K562 (cell line): ENCODE data around the gene ANTKMT. TPM values are rescaled to one million over a fixed set of nuclear protein-coding genes. Genes with fewer than 3 reads are reported as not detected.

Experiments used
- BCOR ChIP-seq: fragments of 450-650 bp; IDR thresholded peaks from 2 replicates; pipeline ENCODE4 v1.6.1; 2016
- E2F3 ChIP-seq: fragments of 250-450 bp; sonication (Bioruptor Pico); IDR thresholded peaks from 2 replicates; pipeline ENCODE4 v1.4.0; 2020; ENCODE audit warnings: mild to moderate bottlenecking
- FOXJ2 ChIP-seq: fragments of 200-800 bp; sonication (Bioruptor generic); IDR thresholded peaks from 2 replicates; pipeline ENCODE4 v1.6.1; 2016; ENCODE audit warnings: missing genetic modification characterization, missing compliant biosample characterization
- L3MBTL2 ChIP-seq: fragments of 450-650 bp; IDR thresholded peaks from 2 replicates; pipeline ENCODE4 v1.6.1; 2016; ENCODE audit warnings: mild to moderate bottlenecking, moderate library complexity
- POLR3A ChIP-seq: IDR thresholded peaks from 2 replicates; pipeline ENCODE4 v1.6.1; 2011; ENCODE audit warnings: borderline replicate concordance, mild to moderate bottlenecking, moderate library complexity; ENCODE audit not compliant: insufficient read length, insufficient read depth; ENCODE audit errors: extremely low read depth
- PRPF4 ChIP-seq: fragments of 200-400 bp; formaldehyde crosslinking; IDR thresholded peaks from one replicate; pipeline ENCODE4 v1.6.1; 2017; ENCODE audit warnings: low read length, low read depth, mild to moderate bottlenecking; ENCODE audit not compliant: insufficient read depth, poor library complexity, severe bottlenecking
- SIN3B ChIP-seq: fragments of 450-650 bp; IDR thresholded peaks from 2 replicates; pipeline ENCODE4 v1.6.1; 2017; ENCODE audit warnings: low read depth, mild to moderate bottlenecking, moderate library complexity
- SREBF2 ChIP-seq: sonication (generic); formaldehyde crosslinking; IDR thresholded peaks from 2 replicates; pipeline ENCODE4 v1.4.0; 2020; ENCODE audit warnings: mild to moderate bottlenecking, missing genetic modification reagents
- TAL1 ChIP-seq: fragments of 450-650 bp; IDR thresholded peaks from 2 replicates; pipeline ENCODE4 v1.6.1; 2016; ENCODE audit warnings: mild to moderate bottlenecking
- TEAD1 ChIP-seq, 2 experiments: fragments of 450-650 bp in 1 of 2; sonication (generic) in 1 of 2; formaldehyde crosslinking; IDR thresholded peaks; 2 replicates each; pipeline versions ENCODE4 v1.4.0 to v1.8.0; 2020 to 2022; ENCODE audit warnings: mild to moderate bottlenecking in 2 of 2, missing genetic modification reagents in 1 of 2
- ZNF124 ChIP-seq: sonication (generic); formaldehyde crosslinking; IDR thresholded peaks from 2 replicates; pipeline ENCODE4 v1.8.1; 2022; ENCODE audit warnings: missing genetic modification reagents
- polyA plus RNA-seq, 8 experiments: library from polyadenylated mRNA; depleted of rRNA in 4 of 8; stranded (reverse) in 5 of 8; unstranded in 3 of 8; fragments of >200 nt; fragmentation: Nextera tagmentation in 2 of 8; fragmentation: Illumina TruSeq in 1 of 8; extraction: Ambion mirVana in 2 of 8; extraction: Trizol in 1 of 8; gene quantifications; 2 replicates each; pipeline versions ENCODE4 v1.2.1 to v1.2.3, GENCODE V29; 2011 to 2014; ENCODE audit warnings: inconsistent platforms in 1 of 8, missing spikeins in 1 of 8
- total RNA-seq, 7 experiments: library from RNA; depleted of rRNA in 6 of 7; stranded (reverse); fragments of >200 nt in 6 of 7; fragmentation: Illumina TruSeq in 2 of 7; extraction: Trizol in 2 of 7; gene quantifications; 2 replicates each; pipeline versions ENCODE4 v1.2.1 to v1.2.3, GENCODE V29; 2011 to 2021; ENCODE audit warnings: low replicate concordance in 1 of 7
- TF ChIP-seq, protein P1 (sequence below), 3 experiments: fragments of 200-800 bp in 1 of 3; fragments of 250-450 bp in 1 of 3; fragments of 450-650 bp in 1 of 3; sonication (Bioruptor Pico) in 1 of 3; sonication (Bioruptor generic) in 1 of 3; formaldehyde crosslinking in 1 of 3; IDR thresholded peaks; 2 replicates each; pipeline versions ENCODE4 v1.6.1 to v1.8.0; 2016 to 2022; ENCODE audit warnings: mild to moderate bottlenecking in 2 of 3, missing genetic modification characterization in 2 of 3, missing compliant biosample characterization in 1 of 3, moderate library complexity in 1 of 3
- TF ChIP-seq, protein P2 (sequence below), 2 experiments: IDR thresholded peaks; 2 replicates each; pipeline ENCODE4 v1.6.1; 2012; ENCODE audit warnings: improper control_type of control experiment in 2 of 2, low read depth in 2 of 2, low read length in 2 of 2, borderline replicate concordance in 1 of 2
- TF ChIP-seq, protein P3 (sequence below): fragments of 450-650 bp; IDR thresholded peaks from 2 replicates; pipeline ENCODE4 v1.6.1; 2016; ENCODE audit warnings: low read depth, mild to moderate bottlenecking, moderate library complexity
- TF ChIP-seq, protein P4 (sequence below): fragments of 250-450 bp; sonication (Bioruptor Pico); IDR thresholded peaks from 2 replicates; pipeline ENCODE4 v1.5.0; 2021; ENCODE audit warnings: mild to moderate bottlenecking, borderline replicate concordance
- TF ChIP-seq, protein P5 (sequence below): sonication (generic); IDR thresholded peaks from 2 replicates; pipeline ENCODE4 v1.6.1; 2016

Gene ANTKMT
- total and polyA plus RNA-seq, 9 of the 15 experiments (the other 6 are each of a cell fraction or from before 2014, with no cell fraction given) = 0.58 to 217 (median 19.1) TPM

DNA sequence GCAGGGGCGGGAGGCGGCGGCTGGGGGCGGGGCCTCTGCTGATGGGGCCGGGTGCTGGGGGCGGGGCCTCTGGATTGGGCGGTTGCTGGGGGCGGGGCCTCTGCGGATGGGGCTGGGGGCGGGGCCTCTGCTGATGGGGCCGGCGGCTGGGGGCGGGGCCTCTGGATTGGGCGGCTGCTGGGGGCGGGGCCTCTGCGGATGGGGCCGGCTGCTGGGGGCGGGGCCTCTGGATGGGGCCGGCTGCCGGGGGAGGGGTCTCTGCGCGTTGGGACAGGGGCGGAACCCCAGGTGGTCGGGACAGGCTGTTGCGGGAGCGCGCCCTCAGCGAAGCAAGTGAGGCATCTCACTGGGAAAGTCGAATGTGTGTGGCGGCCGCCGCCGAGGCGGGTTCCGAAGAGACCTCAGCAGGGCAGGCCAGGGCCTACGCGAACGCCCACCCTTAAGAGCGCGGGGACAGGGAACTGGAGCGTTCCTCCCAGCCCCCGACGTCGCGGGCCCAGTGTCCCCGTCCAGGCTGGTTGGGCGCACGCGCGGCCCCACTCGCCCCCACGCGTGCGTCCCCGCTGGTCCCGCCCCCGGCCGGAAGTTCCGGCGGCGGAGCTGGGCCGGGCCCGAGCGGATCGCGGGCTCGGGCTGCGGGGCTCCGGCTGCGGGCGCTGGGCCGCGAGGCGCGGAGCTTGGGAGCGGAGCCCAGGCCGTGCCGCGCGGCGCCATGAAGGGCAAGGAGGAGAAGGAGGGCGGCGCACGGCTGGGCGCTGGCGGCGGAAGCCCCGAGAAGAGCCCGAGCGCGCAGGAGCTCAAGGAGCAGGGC, 40.9 kb upstream of the ANTKMT start, which contains the start of gene STUB1 (continued):
- TF ChIP-seq, protein P1, sequence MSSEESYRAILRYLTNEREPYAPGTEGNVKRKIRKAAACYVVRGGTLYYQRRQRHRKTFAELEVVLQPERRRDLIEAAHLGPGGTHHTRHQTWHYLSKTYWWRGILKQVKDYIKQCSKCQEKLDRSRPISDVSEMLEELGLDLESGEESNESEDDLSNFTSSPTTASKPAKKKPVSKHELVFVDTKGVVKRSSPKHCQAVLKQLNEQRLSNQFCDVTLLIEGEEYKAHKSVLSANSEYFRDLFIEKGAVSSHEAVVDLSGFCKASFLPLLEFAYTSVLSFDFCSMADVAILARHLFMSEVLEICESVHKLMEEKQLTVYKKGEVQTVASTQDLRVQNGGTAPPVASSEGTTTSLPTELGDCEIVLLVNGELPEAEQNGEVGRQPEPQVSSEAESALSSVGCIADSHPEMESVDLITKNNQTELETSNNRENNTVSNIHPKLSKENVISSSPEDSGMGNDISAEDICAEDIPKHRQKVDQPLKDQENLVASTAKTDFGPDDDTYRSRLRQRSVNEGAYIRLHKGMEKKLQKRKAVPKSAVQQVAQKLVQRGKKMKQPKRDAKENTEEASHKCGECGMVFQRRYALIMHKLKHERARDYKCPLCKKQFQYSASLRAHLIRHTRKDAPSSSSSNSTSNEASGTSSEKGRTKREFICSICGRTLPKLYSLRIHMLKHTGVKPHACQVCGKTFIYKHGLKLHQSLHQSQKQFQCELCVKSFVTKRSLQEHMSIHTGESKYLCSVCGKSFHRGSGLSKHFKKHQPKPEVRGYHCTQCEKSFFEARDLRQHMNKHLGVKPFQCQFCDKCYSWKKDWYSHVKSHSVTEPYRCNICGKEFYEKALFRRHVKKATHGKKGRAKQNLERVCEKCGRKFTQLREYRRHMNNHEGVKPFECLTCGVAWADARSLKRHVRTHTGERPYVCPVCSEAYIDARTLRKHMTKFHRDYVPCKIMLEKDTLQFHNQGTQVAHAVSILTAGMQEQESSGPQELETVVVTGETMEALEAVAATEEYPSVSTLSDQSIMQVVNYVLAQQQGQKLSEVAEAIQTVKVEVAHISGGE (CRISPR knock-in tag; IDR thresholded peaks at IDR 0.05) = peak; percentile 59 to 93 (median 66); a peak in 5 of 6 replicates
- TF ChIP-seq TAL1 (no peak), E2F3 (CRISPR knock-in tag) (no peak), ZNF124 (CRISPR knock-in tag) (no peak), BCOR (no peak), SREBF2 (CRISPR knock-in tag) (no peak), SIN3B (peak; percentile 78; the same call in 1 of the 2 replicates), L3MBTL2 (peak; percentile 43), TEAD1 (CRISPR knock-in tag; IDR thresholded peaks at IDR 0.05) (0 out of 4 replicates have a peak, but pooled peaks of 1 of the 2 experiments have one; percentile 13), PRPF4 (no peak), POLR3A (no peak), FOXJ2 (tag) (no peak)
- TF ChIP-seq, protein P2, sequence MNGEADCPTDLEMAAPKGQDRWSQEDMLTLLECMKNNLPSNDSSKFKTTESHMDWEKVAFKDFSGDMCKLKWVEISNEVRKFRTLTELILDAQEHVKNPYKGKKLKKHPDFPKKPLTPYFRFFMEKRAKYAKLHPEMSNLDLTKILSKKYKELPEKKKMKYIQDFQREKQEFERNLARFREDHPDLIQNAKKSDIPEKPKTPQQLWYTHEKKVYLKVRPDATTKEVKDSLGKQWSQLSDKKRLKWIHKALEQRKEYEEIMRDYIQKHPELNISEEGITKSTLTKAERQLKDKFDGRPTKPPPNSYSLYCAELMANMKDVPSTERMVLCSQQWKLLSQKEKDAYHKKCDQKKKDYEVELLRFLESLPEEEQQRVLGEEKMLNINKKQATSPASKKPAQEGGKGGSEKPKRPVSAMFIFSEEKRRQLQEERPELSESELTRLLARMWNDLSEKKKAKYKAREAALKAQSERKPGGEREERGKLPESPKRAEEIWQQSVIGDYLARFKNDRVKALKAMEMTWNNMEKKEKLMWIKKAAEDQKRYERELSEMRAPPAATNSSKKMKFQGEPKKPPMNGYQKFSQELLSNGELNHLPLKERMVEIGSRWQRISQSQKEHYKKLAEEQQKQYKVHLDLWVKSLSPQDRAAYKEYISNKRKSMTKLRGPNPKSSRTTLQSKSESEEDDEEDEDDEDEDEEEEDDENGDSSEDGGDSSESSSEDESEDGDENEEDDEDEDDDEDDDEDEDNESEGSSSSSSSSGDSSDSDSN (IDR thresholded peaks at IDR 0.05; ENCODE audit: borderline replicate concordance in 1 of 2, low read depth in 2 of 2, low read length in 2 of 2) = peak in 1 of 2 experiments; percentile 84; a peak in 2 of 4 replicates
- TF ChIP-seq, protein P3, sequence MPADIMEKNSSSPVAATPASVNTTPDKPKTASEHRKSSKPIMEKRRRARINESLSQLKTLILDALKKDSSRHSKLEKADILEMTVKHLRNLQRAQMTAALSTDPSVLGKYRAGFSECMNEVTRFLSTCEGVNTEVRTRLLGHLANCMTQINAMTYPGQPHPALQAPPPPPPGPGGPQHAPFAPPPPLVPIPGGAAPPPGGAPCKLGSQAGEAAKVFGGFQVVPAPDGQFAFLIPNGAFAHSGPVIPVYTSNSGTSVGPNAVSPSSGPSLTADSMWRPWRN = peak; percentile 37; the same call in 1 of the 2 replicates
- TF ChIP-seq, protein P4, sequence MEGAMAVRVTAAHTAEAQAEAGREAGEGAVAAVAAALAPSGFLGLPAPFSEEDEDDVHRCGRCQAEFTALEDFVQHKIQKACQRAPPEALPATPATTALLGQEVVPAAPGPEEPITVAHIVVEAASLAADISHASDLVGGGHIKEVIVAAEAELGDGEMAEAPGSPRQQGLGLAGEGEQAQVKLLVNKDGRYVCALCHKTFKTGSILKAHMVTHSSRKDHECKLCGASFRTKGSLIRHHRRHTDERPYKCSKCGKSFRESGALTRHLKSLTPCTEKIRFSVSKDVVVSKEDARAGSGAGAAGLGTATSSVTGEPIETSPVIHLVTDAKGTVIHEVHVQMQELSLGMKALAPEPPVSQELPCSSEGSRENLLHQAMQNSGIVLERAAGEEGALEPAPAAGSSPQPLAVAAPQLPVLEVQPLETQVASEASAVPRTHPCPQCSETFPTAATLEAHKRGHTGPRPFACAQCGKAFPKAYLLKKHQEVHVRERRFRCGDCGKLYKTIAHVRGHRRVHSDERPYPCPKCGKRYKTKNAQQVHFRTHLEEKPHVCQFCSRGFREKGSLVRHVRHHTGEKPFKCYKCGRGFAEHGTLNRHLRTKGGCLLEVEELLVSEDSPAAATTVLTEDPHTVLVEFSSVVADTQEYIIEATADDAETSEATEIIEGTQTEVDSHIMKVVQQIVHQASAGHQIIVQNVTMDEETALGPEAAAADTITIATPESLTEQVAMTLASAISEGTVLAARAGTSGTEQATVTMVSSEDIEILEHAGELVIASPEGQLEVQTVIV (CRISPR knock-in tag) = no peak
- TF ChIP-seq, protein P5, sequence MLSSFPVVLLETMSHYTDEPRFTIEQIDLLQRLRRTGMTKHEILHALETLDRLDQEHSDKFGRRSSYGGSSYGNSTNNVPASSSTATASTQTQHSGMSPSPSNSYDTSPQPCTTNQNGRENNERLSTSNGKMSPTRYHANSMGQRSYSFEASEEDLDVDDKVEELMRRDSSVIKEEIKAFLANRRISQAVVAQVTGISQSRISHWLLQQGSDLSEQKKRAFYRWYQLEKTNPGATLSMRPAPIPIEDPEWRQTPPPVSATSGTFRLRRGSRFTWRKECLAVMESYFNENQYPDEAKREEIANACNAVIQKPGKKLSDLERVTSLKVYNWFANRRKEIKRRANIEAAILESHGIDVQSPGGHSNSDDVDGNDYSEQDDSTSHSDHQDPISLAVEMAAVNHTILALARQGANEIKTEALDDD = no peak
